Stomach (tissue), 9 donors: ENCODE data around the gene NXN. TPM values are rescaled to one million over a fixed set of nuclear protein-coding genes. Genes with fewer than 3 reads are reported as not detected.
A peak's percentile ranks its signal among the peaks of the same experiment; 100 is the strongest.

Experiments used
- DNase-seq, 2 donors: peaks; one replicate each; pipeline versions ENCODE4 v3.0.0 to v3.0.0-alpha.2; 2013 to 2019
- H3K27ac ChIP-seq, 5 donors: fragments of 200-600 bp in 4 of 5; sonication (generic) in 4 of 5; one replicate each; pipeline ENCODE4 v1.5.1; 2013 to 2019; ENCODE audit warnings: mild to moderate bottlenecking in 1 of 5, moderate library complexity in 1 of 5
- H3K27me3 ChIP-seq, 3 donors: fragments of 200-600 bp; sonication (generic); one replicate each; pipeline ENCODE4 v1.5.1; 2017 to 2019; ENCODE audit warnings: mixed run types in 1 of 3
- H3K36me3 ChIP-seq, 4 donors: fragments of 200-600 bp; sonication (generic); 1 replicate in 3 of 4; 2 replicates in 1 of 4; pipeline ENCODE4 v1.5.1; 2016 to 2019
- H3K4me1 ChIP-seq, 4 donors: fragments of 200-600 bp; sonication (generic); one replicate each; pipeline ENCODE4 v1.5.1; 2016 to 2019
- H3K4me3 ChIP-seq, 4 donors: fragments of 200-600 bp; sonication (generic) in 3 of 4; one replicate each; pipeline ENCODE4 v1.5.1; 2016 to 2019; ENCODE audit warnings: mild to moderate bottlenecking in 1 of 4
- H3K9me3 ChIP-seq, 4 donors: fragments of 200-600 bp; sonication (generic); one replicate each; pipeline ENCODE4 v1.5.1; 2016 to 2019
- EP300 ChIP-seq: sonication (generic); formaldehyde crosslinking; IDR thresholded peaks from one replicate; pipeline ENCODE4 v1.6.1; 2017; ENCODE audit warnings: antibody characterized with exemption
- POLR2A ChIP-seq, 4 donors: fragments of 450-650 bp; IDR thresholded peaks; one replicate each; pipeline ENCODE4 v1.6.1; 2016; ENCODE audit warnings: antibody characterized with exemption in 4 of 4, control low read depth in 2 of 4, mild to moderate bottlenecking in 1 of 4, moderate library complexity in 1 of 4
- POLR2AphosphoS5 ChIP-seq, 3 donors: sonication (generic); formaldehyde crosslinking; IDR thresholded peaks; one replicate each; pipeline ENCODE4 v1.6.1; 2016; ENCODE audit warnings: antibody characterized with exemption in 3 of 3
- WGBS, 5 donors: extraction: QIAGEN DNeasy Blood & Tissue Kit in 3 of 5; methylation state at CpG; one replicate each; pipeline versions ENCODE4 v1.1.5 to v1.1.7; 2013 to 2018; 5-methylcytosine and 5-hydroxymethylcytosine counted together
- intact Hi-C: fragments of 100-400 bp; cut with DNase I; formaldehyde crosslinking; loops from one replicate; pipeline ENCODE4 v1.15.1; 2023; ENCODE audit warnings: low total_unique reads
- polyA plus RNA-seq, 3 donors: library from polyadenylated mRNA; stranded (reverse); fragments of 200-250 nt; gene quantifications; one replicate each; pipeline ENCODE4 v1.2.3, GENCODE V29; 2013
- total RNA-seq, 5 donors: library from RNA; depleted of rRNA; stranded (reverse); fragments of >200 nt; gene quantifications; one replicate each; pipeline versions ENCODE4 v1.1.0 to v1.2.3, GENCODE V29; 2014 to 2016
- TF ChIP-seq, protein P1 (sequence below), 7 experiments: fragments of 450-650 bp in 4 of 7; fragments of 200-600 bp in 3 of 7; sonication (generic) in 3 of 7; IDR thresholded peaks; one replicate each; pipeline ENCODE4 v1.5.1; 2016 to 2019; ENCODE audit warnings: antibody characterized with exemption in 7 of 7, control low read depth in 2 of 7, mild to moderate bottlenecking in 1 of 7
- donor health status: healthy with polysubstance abuse.
- donor health status: Bipolar disorder and iron deficiency.
- donor health status: healthy.

Gene NXN
- total and polyA plus RNA-seq, 8 donors = 17.9 to 47.8 (median 25.1) TPM

- intact Hi-C loops = no loop called here
- Histone ChIP-seq H3K36me3 (no peaks in the 10 kb centered on the region), H3K27ac (no peak overlapping the region), H3K4me3 (no peak overlapping the region), H3K27me3 (no peaks in the 10 kb centered on the region), H3K4me1 (peaks cover 14 to 49% (median 33%) of the 10 kb centered on the region in 4 donors), H3K9me3 (no peaks in the 10 kb centered on the region)
- TF ChIP-seq POLR2AphosphoS5 (IDR thresholded peaks at IDR 0.05) = no peak
- no peak for TF ChIP-seq POLR2A (IDR thresholded peaks at IDR 0.05)
- TF ChIP-seq, protein P1, sequence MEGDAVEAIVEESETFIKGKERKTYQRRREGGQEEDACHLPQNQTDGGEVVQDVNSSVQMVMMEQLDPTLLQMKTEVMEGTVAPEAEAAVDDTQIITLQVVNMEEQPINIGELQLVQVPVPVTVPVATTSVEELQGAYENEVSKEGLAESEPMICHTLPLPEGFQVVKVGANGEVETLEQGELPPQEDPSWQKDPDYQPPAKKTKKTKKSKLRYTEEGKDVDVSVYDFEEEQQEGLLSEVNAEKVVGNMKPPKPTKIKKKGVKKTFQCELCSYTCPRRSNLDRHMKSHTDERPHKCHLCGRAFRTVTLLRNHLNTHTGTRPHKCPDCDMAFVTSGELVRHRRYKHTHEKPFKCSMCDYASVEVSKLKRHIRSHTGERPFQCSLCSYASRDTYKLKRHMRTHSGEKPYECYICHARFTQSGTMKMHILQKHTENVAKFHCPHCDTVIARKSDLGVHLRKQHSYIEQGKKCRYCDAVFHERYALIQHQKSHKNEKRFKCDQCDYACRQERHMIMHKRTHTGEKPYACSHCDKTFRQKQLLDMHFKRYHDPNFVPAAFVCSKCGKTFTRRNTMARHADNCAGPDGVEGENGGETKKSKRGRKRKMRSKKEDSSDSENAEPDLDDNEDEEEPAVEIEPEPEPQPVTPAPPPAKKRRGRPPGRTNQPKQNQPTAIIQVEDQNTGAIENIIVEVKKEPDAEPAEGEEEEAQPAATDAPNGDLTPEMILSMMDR (IDR thresholded peaks at IDR 0.05) = no peak
- TF ChIP-seq EP300 = no peak
- 79 to 89% (median 83%) methylated on average over 9 of the region's 9 CpGs for WGBS, 5 donors
- no peak for DNase-seq
These were observed 55.9 kb downstream of the NXN start for GRCh38 chr17:923633-924032.

DNA sequence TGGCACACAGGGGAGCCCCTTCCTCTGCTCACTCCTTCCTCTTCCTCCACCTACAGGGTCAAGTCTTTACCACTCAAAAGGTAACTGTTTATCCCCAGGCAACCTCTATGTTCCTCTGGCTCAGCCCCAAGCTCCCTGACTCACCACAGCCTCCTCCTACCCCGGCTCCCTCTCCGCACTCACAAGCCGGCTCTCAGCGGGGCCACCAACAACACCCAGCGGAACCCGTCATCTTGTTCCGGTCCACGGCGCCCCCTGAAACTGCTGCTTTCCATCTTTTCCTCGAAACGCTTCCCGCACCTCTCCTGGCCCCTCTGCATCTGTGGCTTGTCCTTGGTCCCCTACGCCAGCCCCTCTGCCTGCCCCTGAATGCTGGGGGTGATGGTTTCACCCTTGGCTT lies 58.4 kb downstream of the NXN start:
- TF ChIP-seq POLR2AphosphoS5 (IDR thresholded peaks at IDR 0.05) (no peak), EP300 (no peak), POLR2A (IDR thresholded peaks at IDR 0.05) (no peak)
- TF ChIP-seq, protein P1 (IDR thresholded peaks at IDR 0.05) = no peak
- Histone ChIP-seq H3K36me3 (no peaks in the 10 kb centered on the region), H3K27me3 (no peaks in the 10 kb centered on the region), H3K4me1 (peaks cover 0 to 38% (median 15%) of the 10 kb centered on the region in 4 donors), H3K4me3 (no peak overlapping the region), H3K9me3 (no peaks in the 10 kb centered on the region), H3K27ac (no peak overlapping the region)
- intact Hi-C loops = no loop called here
- DNase-seq = no peak
- 79 to 94% (median 82%) methylated on average over 13 of the region's 13 CpGs for WGBS, 5 donors

GRCh38 chr17:920190-920589 lies 59.4 kb downstream of the NXN start:
- Histone ChIP-seq H3K4me3 (no peak overlapping the region), H3K9me3 (no peaks in the 10 kb centered on the region), H3K27me3 (no peaks in the 10 kb centered on the region), H3K4me1 (peaks cover 0 to 42% (median 17%) of the 10 kb centered on the region in 4 donors), H3K36me3 (no peaks in the 10 kb centered on the region), H3K27ac (no peak overlapping the region)
- intact Hi-C loops = no loop called here
- no peak for TF ChIP-seq POLR2A (IDR thresholded peaks at IDR 0.05)
- TF ChIP-seq POLR2AphosphoS5 (IDR thresholded peaks at IDR 0.05) = no peak
- TF ChIP-seq, protein P1 (IDR thresholded peaks at IDR 0.05) = no peak
- TF ChIP-seq EP300 = no peak
- DNase-seq = no peak
- WGBS, 5 donors = 92 to 94% (median 93%) methylated on average over 16 of the region's 16 CpGs

GRCh38 chr17:917941-918740 lies 61.4 kb downstream of the NXN start:
- Histone ChIP-seq H3K36me3 (no peaks in the 10 kb centered on the region), H3K4me1 (peaks cover 0 to 37% (median 13%) of the 10 kb centered on the region in 4 donors), H3K27ac (peak overlapping the region in 4 of 5 donors; percentile 41 to 66 (median 55)), H3K27me3 (no peaks in the 10 kb centered on the region), H3K9me3 (no peaks in the 10 kb centered on the region), H3K4me3 (no peak overlapping the region)
- no peak for DNase-seq
- 75 to 86% (median 85%) methylated on average over 30 of the region's 30 CpGs for WGBS, 5 donors
- TF ChIP-seq, protein P1 (IDR thresholded peaks at IDR 0.05) = no peak
- TF ChIP-seq POLR2AphosphoS5 (IDR thresholded peaks at IDR 0.05) (no peak), EP300 (no peak), POLR2A (IDR thresholded peaks at IDR 0.05) (no peak)
- intact Hi-C loops = no loop called here
